K562 (cell line): ENCODE measurements around the gene ZNF768. TPM values are rescaled to one million over a fixed set of nuclear protein-coding genes. Genes with fewer than 3 reads are reported as not detected.

Experiments
- ATAC-seq: fragments of 200-7000 bp; cut with Tn5 transposase; 3 replicates; pipeline ENCODE4 v1.9.1; 2020; ENCODE audit warnings: moderate library complexity
- BruUV-seq: library from RNA; stranded (reverse); fragments of 400-500 nt; replicated peaks from 2 replicates; lab custom pipeline; 2021; lab: Mats Ljungman, UMichigan
- CTCF ChIA-PET: fragments of 300-600 bp; formaldehyde crosslinking; extraction: SDS; loops from one replicate; lab custom pipeline; 2021; ENCODE audit warnings: low intra/inter-chr PET ratio; lab: Yijun Ruan, JAX
- POLR2A ChIA-PET: fragments of 300-600, 350-650 bp; sonication (Branson Sonifier 250); formaldehyde crosslinking; extraction: SDS; loops from one replicate; lab custom pipeline; 2021; ENCODE audit warnings: antibody characterized with exemption, inconsistent platforms; lab: Yijun Ruan, JAX
- DNase-seq, 4 experiments: peaks; one replicate each; pipeline versions ENCODE4 v3.0.0 to v3.0.0-alpha.2; 2011 to 2018; ENCODE audit warnings: low spot score in 3 of 4, mixed read lengths in 3 of 4; ENCODE audit errors: extremely low read depth in 1 of 4
- FAIRE-seq: peaks from 2 replicates; lab custom pipeline; 2011; peaks lifted over from hg19 to GRCh38; lab: Jason Lieb, UNC
- H2AFZ ChIP-seq: 2 replicates; pipeline ENCODE4 v1.6.0; 2011; ENCODE audit warnings: low read depth, low read length, control low read depth, inconsistent platforms
- H3K27ac ChIP-seq: fragments of 200-600 bp; 3 replicates; pipeline ENCODE4 v1.8.0; 2011; ENCODE audit warnings: low read depth, mild to moderate bottlenecking, control low read depth, inconsistent platforms, low read length, moderate library complexity, mixed read lengths; ENCODE audit errors: extremely low read depth
- H3K27me3 ChIP-seq, 2 experiments: fragments of 300-600 bp in 1 of 2; 2 replicates in 1 of 2; 3 replicates in 1 of 2; pipeline versions ENCODE4 v1.6.0 to v1.8.0; 2011; ENCODE audit warnings: inconsistent platforms in 2 of 2, low read length in 2 of 2, mild to moderate bottlenecking in 1 of 2, mixed read lengths in 1 of 2, moderate library complexity in 1 of 2; ENCODE audit not compliant: control insufficient read depth in 2 of 2, insufficient read depth in 2 of 2
- H3K36me3 ChIP-seq: fragments of 300-600 bp; 3 replicates; pipeline ENCODE4 v1.8.0; 2011; ENCODE audit warnings: mild to moderate bottlenecking, low read length, inconsistent platforms; ENCODE audit not compliant: control insufficient read depth, insufficient read depth
- H3K4me1 ChIP-seq, 2 experiments: fragments of 200-600 bp in 1 of 2; replicated peaks in 1 of 2; 2 replicates in 1 of 2; 3 replicates in 1 of 2; pipeline versions ENCODE4 v1.5.1 to v1.8.0; 2011; ENCODE audit warnings: inconsistent platforms in 2 of 2, low read length in 2 of 2, mild to moderate bottlenecking in 1 of 2, mixed read lengths in 1 of 2, moderate library complexity in 1 of 2; ENCODE audit not compliant: control insufficient read depth in 2 of 2, insufficient read depth in 2 of 2
- H3K4me2 ChIP-seq: 2 replicates; pipeline ENCODE4 v1.6.1; 2011; ENCODE audit warnings: low read length, control low read depth, inconsistent platforms, mixed read lengths; ENCODE audit not compliant: insufficient read depth
- H3K4me3 ChIP-seq: fragments of 200-600 bp; sonication (generic), shearing (Covaris generic); 2 replicates; pipeline ENCODE4 v1.5.1; 2016; ENCODE audit warnings: control low read depth, inconsistent platforms
- H3K79me2 ChIP-seq: fragments of 200-600 bp; 3 replicates; pipeline ENCODE4 v1.8.0; 2011; ENCODE audit warnings: low read length, inconsistent platforms; ENCODE audit not compliant: control insufficient read depth, insufficient read depth
- H3K9ac ChIP-seq, 2 experiments: 2 replicates each; pipeline versions ENCODE4 v1.6.0 to v1.6.1; 2011; ENCODE audit warnings: low read depth in 2 of 2, low read length in 2 of 2, control low read depth in 1 of 2, inconsistent platforms in 1 of 2, mild to moderate bottlenecking in 1 of 2, mixed read lengths in 1 of 2; ENCODE audit not compliant: insufficient read depth in 1 of 2
- H3K9me1 ChIP-seq: one replicate; pipeline ENCODE4 v1.6.0; 2011; ENCODE audit warnings: inconsistent platforms, mild to moderate bottlenecking, low read length, moderate library complexity; ENCODE audit not compliant: control insufficient read depth, insufficient read depth
- H3K9me3 ChIP-seq: replicated peaks from 2 replicates; pipeline ENCODE4 v1.5.1; 2011; ENCODE audit warnings: low read depth, low read length, inconsistent platforms; ENCODE audit not compliant: control insufficient read depth, insufficient read depth
- H4K20me1 ChIP-seq: replicated peaks from 2 replicates; pipeline ENCODE4 v1.6.1; 2011; ENCODE audit warnings: low read length, inconsistent platforms, mixed read lengths; ENCODE audit not compliant: control insufficient read depth, insufficient read depth
- CTCF ChIP-seq, 3 experiments: IDR thresholded peaks in 2 of 3; conservative IDR thresholded peaks in 1 of 3; 2 replicates each; pipeline ENCODE4 v1.5.1; 2011 to 2012; ENCODE audit warnings: low read length in 3 of 3, mild to moderate bottlenecking in 3 of 3, control low read depth in 2 of 3, improper control_type of control experiment in 1 of 3, inconsistent platforms in 1 of 3, low read depth in 1 of 3, mixed read lengths in 1 of 3, moderate library complexity in 1 of 3; ENCODE audit not compliant: insufficient read depth in 2 of 3
- HDAC1 ChIP-seq, 2 experiments: fragments of 450-650 bp; IDR thresholded peaks; 2 replicates each; pipeline ENCODE4 v1.6.1; 2016 to 2017; ENCODE audit warnings: inconsistent platforms in 1 of 2, mild to moderate bottlenecking in 1 of 2, moderate library complexity in 1 of 2
- LEF1 ChIP-seq: fragments of 450-650 bp; IDR thresholded peaks from 2 replicates; pipeline ENCODE4 v1.6.1; 2016; ENCODE audit warnings: mild to moderate bottlenecking
- SAFB2 ChIP-seq: fragments of 200-400 bp; formaldehyde crosslinking; IDR thresholded peaks from 2 replicates; pipeline ENCODE4 v1.6.1; 2018; ENCODE audit warnings: borderline replicate concordance, low read length, low read depth, moderate library complexity; ENCODE audit not compliant: severe bottlenecking
- WGBS: fragments of 100-300 bp; shearing (Covaris generic); methylation state at CpG from one replicate; pipeline ENCODE4 v1.1.6; 2016; ENCODE audit warnings: low coverage, mixed read lengths; ENCODE audit not compliant: insufficient coverage; ENCODE audit errors: missing lambda C conversion rate; 5-methylcytosine and 5-hydroxymethylcytosine counted together
- in situ Hi-C: fragments of 300-500 bp; cut with MboI; formaldehyde crosslinking; loops from 4 replicates; pipeline ENCODE4 v1.15.0; 2018; ENCODE audit warnings: inconsistent platforms, mixed read lengths
- intact Hi-C: fragments of 100-400 bp; cut with micrococcal nuclease; formaldehyde crosslinking; loops from 2 replicates; pipeline ENCODE4 v1.14.2; 2022
- polyA plus RNA-seq, 8 experiments: library from polyadenylated mRNA; depleted of rRNA in 4 of 8; stranded (reverse) in 5 of 8; unstranded in 3 of 8; fragments of >200 nt; fragmentation: Nextera tagmentation in 2 of 8; fragmentation: Illumina TruSeq in 1 of 8; extraction: Ambion mirVana in 2 of 8; extraction: Trizol in 1 of 8; gene quantifications; 2 replicates each; pipeline versions ENCODE4 v1.2.1 to v1.2.3, GENCODE V29; 2011 to 2014; ENCODE audit warnings: inconsistent platforms in 1 of 8, missing spikeins in 1 of 8
- total RNA-seq, 7 experiments: library from RNA; depleted of rRNA in 6 of 7; stranded (reverse); fragments of >200 nt in 6 of 7; fragmentation: Illumina TruSeq in 2 of 7; extraction: Trizol in 2 of 7; gene quantifications; 2 replicates each; pipeline versions ENCODE4 v1.2.1 to v1.2.3, GENCODE V29; 2011 to 2021; ENCODE audit warnings: low replicate concordance in 1 of 7

Gene ZNF768
- total and polyA plus RNA-seq, 9 of the 15 experiments (the other 6 are each of a cell fraction or from before 2014, with no cell fraction given): 0.13 to 50.7 (median 26.9) TPM

DNA sequence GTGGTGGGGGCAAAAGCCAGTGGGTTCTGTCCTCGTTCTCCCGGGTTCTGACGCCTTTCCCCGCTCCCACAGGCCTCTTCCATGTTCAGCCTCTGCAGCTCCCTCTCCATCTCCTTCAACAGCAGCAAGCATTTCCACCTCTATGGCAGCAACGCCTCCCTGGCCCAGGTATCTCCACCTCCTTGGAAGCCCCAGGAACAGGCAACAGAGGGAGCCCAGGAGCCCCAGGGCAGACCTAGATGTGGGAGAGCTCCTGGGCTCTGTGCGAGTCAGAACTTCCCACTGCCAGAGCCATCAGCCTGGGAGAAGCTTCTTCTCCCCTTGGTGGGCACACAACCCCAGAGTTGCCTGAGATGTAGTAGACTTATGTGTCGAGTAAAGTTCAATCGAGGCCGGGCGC, 7.8 kb downstream of the ZNF768 start:
- Histone ChIP-seq H3K36me3 (no peaks in the 10 kb centered on the region), H4K20me1 (no peaks in the 10 kb centered on the region), H3K27me3 (no peaks in the 10 kb centered on the region), H3K4me3 (no peak overlapping the region), H2AFZ (no peak overlapping the region), H3K79me2 (no peaks in the 10 kb centered on the region), H3K4me2 (no peak overlapping the region), H3K27ac (no peak overlapping the region), H3K9ac (peak overlapping the region in 1 of 2 experiments; percentile 41; a peak in 1 of 4 replicates), H3K9me3 (no peaks in the 10 kb centered on the region), H3K4me1 (peaks cover 2 to 17% of the 10 kb centered on the region in 2 experiments; a peak in 3 of 5 replicates), H3K9me1 (peaks cover 6% of the 10 kb centered on the region)
- intact Hi-C loops (no loop called here), in situ Hi-C loops (no loop called here)
- ChIA-PET CTCF (no interaction called here), POLR2A (interaction anchor here (0.8 to 2.0 kb wide), 3 partner anchors 9 to 72 kb away, joined by 3 to 9 read pairs (median 3); no protein-coding TSS in a partner anchor)
- no TSS peak for BruUV-seq
- DNase-seq (no peak), ATAC-seq (0 out of 3 replicates have a peak, but pooled peaks have one; percentile 22), FAIRE-seq (no peak)
- WGBS: 56% methylated on average over 10 of the region's 10 CpGs
- TF ChIP-seq CTCF (IDR thresholded peaks at IDR 0.05 in 2 of 3, conservative IDR thresholded peaks at IDR 0.05 in 1 of 3; ENCODE audit: insufficient read depth in 2 of 3, low read depth in 1 of 3, low read length in 3 of 3) (peak in 1 of 3 experiments; percentile 12; a peak in 1 of 6 replicates), SAFB2 (no peak), LEF1 (no peak), HDAC1 (IDR thresholded peaks at IDR 0.05) (no peak)
